SU-DHL-6 (cell line): ENCODE data around the gene TKFC.

ENCODE experiments used
- H2AFZ ChIP-seq: fragments of 200-600 bp; sonication (generic); 2 replicates; pipeline ENCODE4 v1.6.1; 2014; ENCODE audit warnings: low read depth, mild to moderate bottlenecking, moderate library complexity, mixed read lengths, antibody characterized with exemption, low read length; ENCODE audit not compliant: severe bottlenecking
- H3F3A ChIP-seq: fragments of 200-600 bp; shearing (Covaris generic); 2 replicates; pipeline ENCODE4 v1.6.0; 2016; ENCODE audit warnings: antibody characterized with exemption, mild to moderate bottlenecking; ENCODE audit not compliant: insufficient read depth
- H3K27ac ChIP-seq: fragments of 200-600 bp; sonication (generic); 2 replicates; pipeline ENCODE4 v1.5.1; 2016; ENCODE audit warnings: low read depth, mild to moderate bottlenecking, low read length, moderate library complexity, mixed read lengths
- H3K27me3 ChIP-seq: fragments of 200-600 bp; sonication (generic), shearing (Covaris generic); 2 replicates; pipeline ENCODE4 v1.6.0; 2014; ENCODE audit warnings: mild to moderate bottlenecking, low read length
- H3K36me3 ChIP-seq: fragments of 200-600 bp; sonication (generic); 2 replicates; pipeline ENCODE4 v1.6.1; 2014; ENCODE audit warnings: mild to moderate bottlenecking, low read length, mixed read lengths
- H3K4me2 ChIP-seq: fragments of 300-600, 200-600 bp; shearing (Covaris generic), sonication (generic); 2 replicates; pipeline ENCODE4 v1.6.0; 2014; ENCODE audit warnings: low read length, low read depth, mild to moderate bottlenecking; ENCODE audit not compliant: poor library complexity, severe bottlenecking
- H3K4me3 ChIP-seq: fragments of 200-600 bp; sonication (generic); 2 replicates; pipeline ENCODE4 v1.5.1; 2014; ENCODE audit warnings: antibody characterized with exemption, low read length, mild to moderate bottlenecking, mixed read lengths; ENCODE audit not compliant: insufficient read depth, poor library complexity, severe bottlenecking
- H3K79me2 ChIP-seq: fragments of 200-600 bp; sonication (generic); 2 replicates; pipeline ENCODE4 v1.6.1; 2014; ENCODE audit warnings: mild to moderate bottlenecking, low read length, moderate library complexity; ENCODE audit not compliant: insufficient read depth
- H3K9ac ChIP-seq: fragments of 200-600 bp; sonication (generic); 2 replicates; pipeline ENCODE4 v1.7.0; 2014; ENCODE audit warnings: mild to moderate bottlenecking, low read length
- H3K9me2 ChIP-seq: fragments of 200-600 bp; sonication (generic); replicated peaks from 2 replicates; pipeline ENCODE4 v1.6.1; 2014; ENCODE audit warnings: low read length; ENCODE audit not compliant: insufficient read depth
- H3K9me3 ChIP-seq: fragments of 200-600 bp; sonication (generic); 2 replicates; pipeline ENCODE4 v1.6.1; 2014; ENCODE audit warnings: low read length, mixed read lengths; ENCODE audit not compliant: insufficient read depth
- H4K20me1 ChIP-seq: fragments of 200-600 bp; sonication (generic); 2 replicates; pipeline ENCODE4 v1.6.1; 2014; ENCODE audit warnings: low read depth, mild to moderate bottlenecking, antibody characterized with exemption, low read length, moderate library complexity, mixed read lengths
- CTCF ChIP-seq: fragments of 200-600 bp; sonication (generic); IDR thresholded peaks from one replicate; pipeline ENCODE4 v1.5.1; 2017; ENCODE audit warnings: antibody characterized with exemption, mild to moderate bottlenecking, low read length, moderate library complexity; ENCODE audit not compliant: insufficient read depth, poor library complexity, severe bottlenecking
- EZH2phosphoT487 ChIP-seq: fragments of 200-600 bp; sonication (generic), shearing (Covaris generic); conservative IDR thresholded peaks from 2 replicates; pipeline ENCODE4 v1.6.1; 2018; ENCODE audit warnings: mild to moderate bottlenecking, antibody characterized with exemption, low read length, moderate library complexity, mixed read lengths

Gene TKFC

GRCh38 chr11:61370349-61371005 is 37.4 kb downstream of the TKFC start:
- peaks cover 9% of the 10 kb centered on the region for H3F3A ChIP-seq
- no peak overlapping the region for H3K4me2 ChIP-seq
- no peak overlapping the region for H3K9ac ChIP-seq
- no peak overlapping the region for H3K4me3 ChIP-seq
- H2AFZ ChIP-seq: no peak overlapping the region
- no peak overlapping the region for H3K27ac ChIP-seq
- TF ChIP-seq CTCF: no peak
- TF ChIP-seq EZH2phosphoT487: no peak
- no peaks in the 10 kb centered on the region for H3K9me2 ChIP-seq
- H3K36me3 ChIP-seq: peaks cover 60% of the 10 kb centered on the region
- H3K9me3 ChIP-seq: peaks cover 20% of the 10 kb centered on the region; the same call in 1 of the 2 replicates
- H4K20me1 ChIP-seq: no peaks in the 10 kb centered on the region
- 0 out of 2 replicates have a peak, but pooled peaks cover 3% of the 10 kb centered on the region for H3K79me2 ChIP-seq
- H3K27me3 ChIP-seq: no peaks in the 10 kb centered on the region

GRCh38 chr11:61372659-61373420 is 39.8 kb downstream of the TKFC start:
- Histone ChIP-seq H3K4me3 (no peak overlapping the region), H3K27ac (no peak overlapping the region), H3K36me3 (peaks cover 42% of the 10 kb centered on the region), H4K20me1 (no peaks in the 10 kb centered on the region), H3K79me2 (no peaks in the 10 kb centered on the region), H3K9me3 (peaks cover 20% of the 10 kb centered on the region; the same call in 1 of the 2 replicates), H3F3A (peaks cover 10% of the 10 kb centered on the region; the same call in 1 of the 2 replicates), H3K9me2 (no peaks in the 10 kb centered on the region), H3K9ac (no peak overlapping the region), H2AFZ (no peak overlapping the region), H3K4me2 (no peak overlapping the region), H3K27me3 (no peaks in the 10 kb centered on the region)
- TF ChIP-seq CTCF (no peak), EZH2phosphoT487 (no peak)

GRCh38 chr11:61375761-61376108 is 42.7 kb downstream of the TKFC start:
- Histone ChIP-seq H3K4me2 (no peak overlapping the region), H3F3A (peaks cover 12% of the 10 kb centered on the region; the same call in 1 of the 2 replicates), H4K20me1 (no peaks in the 10 kb centered on the region), H3K27me3 (no peaks in the 10 kb centered on the region), H3K9me2 (no peaks in the 10 kb centered on the region), H3K79me2 (no peaks in the 10 kb centered on the region), H3K9ac (no peak overlapping the region), H3K27ac (no peak overlapping the region), H3K9me3 (peaks cover 20% of the 10 kb centered on the region; the same call in 1 of the 2 replicates), H3K4me3 (no peak overlapping the region), H3K36me3 (peaks cover 25% of the 10 kb centered on the region), H2AFZ (no peak overlapping the region)
- TF ChIP-seq EZH2phosphoT487 (no peak), CTCF (no peak)
